ENCODE results near the gene TBCCD1. TPM values are rescaled to one million over a fixed set of nuclear protein-coding genes. Genes with fewer than 3 reads are reported as not detected.

Gene TBCCD1
- total RNA-seq, 1 donor from 2014 or later, result 10.6 TPM

- H3K27me3 ChIP-seq, result no peaks in the 10 kb centered on the region
- TF ChIP-seq POLR2AphosphoS5 (IDR thresholded peaks at IDR 0.05; ENCODE audit: insufficient read depth in 1 of 2, low read depth in 1 of 2), result no peak
- no peak for TF ChIP-seq POLR2A (IDR thresholded peaks at IDR 0.05)
- no peak for TF ChIP-seq CTCF (IDR thresholded peaks at IDR 0.05)
- intact Hi-C loops (cut with DNase I), result no loop called here
- H3K9me3 ChIP-seq, result no peaks in the 10 kb centered on the region
- H3K36me3 ChIP-seq, result no peaks in the 10 kb centered on the region
- H3K27ac ChIP-seq, result no peak overlapping the region
- no peak overlapping the region for H3K4me3 ChIP-seq
- DNase-seq (ENCODE audit: extremely low spot score in 2 of 2), result no peak
- H3K4me1 ChIP-seq, result no peaks in the 10 kb centered on the region
These were observed 46.6 kb upstream of the TBCCD1 start for GRCh38 chr3:186613637-186614265.

- TF ChIP-seq CTCF (IDR thresholded peaks at IDR 0.05) (no peak), POLR2A (IDR thresholded peaks at IDR 0.05) (no peak), POLR2AphosphoS5 (IDR thresholded peaks at IDR 0.05; ENCODE audit: insufficient read depth in 1 of 2, low read depth in 1 of 2) (no peak)
- DNase-seq (ENCODE audit: extremely low spot score in 2 of 2), result no peak
- Histone ChIP-seq H3K4me3 (no peak within 1 kb of the TSS), H3K4me1 (no peaks in the 10 kb centered on the region), H3K27ac (no peak within 1 kb of the TSS), H3K36me3 (no peaks in the 10 kb centered on the region), H3K27me3 (no peaks in the 10 kb centered on the region), H3K9me3 (no peaks in the 10 kb centered on the region)
- intact Hi-C loops (cut with DNase I), result no loop called here
These were observed 45.8 kb upstream of the TBCCD1 start, which contains the start of gene AHSG for GRCh38 chr3:186612721-186613636. AHSG (plus strand) TSS chr3:186613060; CDS start chr3:186613142, 82 bp downstream.

GRCh38 chr3:186612065-186612464 is 44.9 kb upstream of the TBCCD1 start:
- no peaks in the 10 kb centered on the region for H3K36me3 ChIP-seq
- no peak overlapping the region for H3K27ac ChIP-seq
- TF ChIP-seq POLR2A (IDR thresholded peaks at IDR 0.05) (no peak), CTCF (IDR thresholded peaks at IDR 0.05) (no peak), POLR2AphosphoS5 (IDR thresholded peaks at IDR 0.05; ENCODE audit: insufficient read depth in 1 of 2, low read depth in 1 of 2) (no peak)
- H3K4me3 ChIP-seq, result no peak overlapping the region
- H3K27me3 ChIP-seq, result no peaks in the 10 kb centered on the region
- intact Hi-C loops (cut with DNase I), result no loop called here
- no peaks in the 10 kb centered on the region for H3K9me3 ChIP-seq
- no peak for DNase-seq (ENCODE audit: extremely low spot score in 2 of 2)
- H3K4me1 ChIP-seq, result no peaks in the 10 kb centered on the region

- DNase-seq (ENCODE audit: extremely low spot score in 2 of 2), result no peak
- Histone ChIP-seq H3K27ac (no peak overlapping the region), H3K9me3 (no peaks in the 10 kb centered on the region), H3K4me1 (no peaks in the 10 kb centered on the region), H3K36me3 (no peaks in the 10 kb centered on the region), H3K27me3 (no peaks in the 10 kb centered on the region), H3K4me3 (no peak overlapping the region)
- intact Hi-C loops (cut with DNase I), result no loop called here
- TF ChIP-seq CTCF (IDR thresholded peaks at IDR 0.05) (no peak), POLR2AphosphoS5 (IDR thresholded peaks at IDR 0.05; ENCODE audit: insufficient read depth in 1 of 2, low read depth in 1 of 2) (no peak), POLR2A (IDR thresholded peaks at IDR 0.05) (no peak)
These were observed 42.2 kb upstream of the TBCCD1 start for GRCh38 chr3:186609247-186609868.
